Gastroesophageal sphincter (tissue), 4 donors: ENCODE data around the gene FAM114A1. TPM values are rescaled to one million over a fixed set of nuclear protein-coding genes. Genes with fewer than 3 reads are reported as not detected.
"Not testable (repeated sequence)": the region's sequence is repeated elsewhere in the genome, so short reads cannot be mapped to it uniquely, and the experiment has no call there.

ENCODE experiments used
- ATAC-seq: fragments of 150-250 bp; one replicate; pipeline ENCODE4 v1.9.1; 2016; ENCODE audit warnings: mild to moderate bottlenecking, moderate library complexity
- H3K27ac ChIP-seq, 4 donors: fragments of 200-600 bp; sonication (generic) in 3 of 4; 1 replicate in 3 of 4; 2 replicates in 1 of 4; pipeline ENCODE4 v1.5.1; 2016 to 2019
- H3K27me3 ChIP-seq: fragments of 200-600 bp; sonication (generic); one replicate; pipeline ENCODE4 v1.5.1; 2019
- H3K36me3 ChIP-seq, 2 donors: fragments of 200-600 bp; sonication (generic); one replicate each; pipeline ENCODE4 v1.5.1; 2019; ENCODE audit warnings: control low read depth in 1 of 2
- H3K4me1 ChIP-seq, 3 donors: fragments of 200-600 bp; sonication (generic); 1 replicate in 2 of 3; 2 replicates in 1 of 3; pipeline ENCODE4 v1.5.1; 2016 to 2019; ENCODE audit warnings: control low read depth in 2 of 3
- H3K4me3 ChIP-seq, 2 donors: fragments of 200-600 bp; sonication (generic); one replicate each; pipeline ENCODE4 v1.5.1; 2019; ENCODE audit warnings: mild to moderate bottlenecking in 1 of 2, moderate library complexity in 1 of 2
- H3K9me3 ChIP-seq, 3 donors: fragments of 200-600 bp; sonication (generic); one replicate each; pipeline ENCODE4 v1.5.1; 2017 to 2019; ENCODE audit warnings: control low read depth in 2 of 3
- CTCF ChIP-seq, 4 experiments: fragments of 200-600 bp in 2 of 4; fragments of 450-650 bp in 2 of 4; sonication (generic) in 1 of 4; IDR thresholded peaks; one replicate each; pipeline ENCODE4 v1.5.1; 2017 to 2019; ENCODE audit warnings: antibody characterized with exemption in 4 of 4, mild to moderate bottlenecking in 2 of 4, moderate library complexity in 2 of 4
- EP300 ChIP-seq: sonication (generic); formaldehyde crosslinking; IDR thresholded peaks from one replicate; pipeline ENCODE4 v1.6.1; 2017; ENCODE audit warnings: antibody characterized with exemption, mild to moderate bottlenecking
- POLR2A ChIP-seq, 2 donors: fragments of 450-650 bp; IDR thresholded peaks; one replicate each; pipeline ENCODE4 v1.6.1; 2017; ENCODE audit warnings: antibody characterized with exemption in 2 of 2, mild to moderate bottlenecking in 2 of 2, moderate library complexity in 1 of 2
- POLR2AphosphoS5 ChIP-seq: sonication (generic); formaldehyde crosslinking; IDR thresholded peaks from one replicate; pipeline ENCODE4 v1.6.1; 2017; ENCODE audit warnings: antibody characterized with exemption
- WGBS, 2 donors: methylation state at CpG; one replicate each; pipeline ENCODE4 v1.1.5; 2018; ENCODE audit warnings: low coverage in 1 of 2; 5-methylcytosine and 5-hydroxymethylcytosine counted together
- total RNA-seq, 4 donors: library from RNA; depleted of rRNA; stranded (reverse); fragments of >200 nt; gene quantifications; one replicate each; pipeline ENCODE4 v1.1.0, GENCODE V29; 2016

The FAM114A1 gene
- total RNA-seq, 4 donors from 2014 or later, result 90.0 to 155 (median 98.4) TPM

- WGBS, 2 donors, result 74 to 92% methylated on average over 4 of the region's 4 CpGs
- Histone ChIP-seq H3K4me1 (peaks cover 0 to 22% (median 0%) of the 10 kb centered on the region in 3 donors), H3K4me3 (no peak overlapping the region), H3K36me3 (no peaks in the 10 kb centered on the region), H3K9me3 (no peaks in the 10 kb centered on the region), H3K27me3 (no peaks in the 10 kb centered on the region), H3K27ac (no peak overlapping the region)
- no peak for ATAC-seq
- TF ChIP-seq CTCF (IDR thresholded peaks at IDR 0.05) (no peak), EP300 (no peak), POLR2A (IDR thresholded peaks at IDR 0.05) (no peak), POLR2AphosphoS5 (no peak)
Observed at GRCh38 chr4:38958453-38959190, 91.0 kb downstream of the FAM114A1 start.

GRCh38 chr4:38959248-38959647 lies 91.6 kb downstream of the FAM114A1 start:
- 100% methylated on average over 1 to 2 of the region's 5 CpGs for WGBS, 2 donors
- not testable (repeated sequence) for H3K27me3 ChIP-seq, H3K9me3 ChIP-seq, ATAC-seq, H3K4me3 ChIP-seq, H3K27ac ChIP-seq, H3K36me3 ChIP-seq
- peaks cover 0 to 22% (median 0%) of the 10 kb centered on the region in 3 donors for H3K4me1 ChIP-seq

- TF ChIP-seq POLR2A (IDR thresholded peaks at IDR 0.05) (no peak), CTCF (IDR thresholded peaks at IDR 0.05) (no peak), POLR2AphosphoS5 (no peak), EP300 (no peak)
- WGBS, 2 donors, result 83 to 93% methylated on average over 7 to 10 of the region's 11 CpGs
- Histone ChIP-seq H3K4me1 (peaks cover 0 to 5% (median 0%) of the 10 kb centered on the region in 3 donors), H3K27me3 (no peaks in the 10 kb centered on the region), H3K27ac (no peak overlapping the region), H3K9me3 (no peaks in the 10 kb centered on the region), H3K4me3 (no peak overlapping the region), H3K36me3 (no peaks in the 10 kb centered on the region)
- ATAC-seq, result no peak
Observed at GRCh38 chr4:38964942-38965775, 97.6 kb downstream of the FAM114A1 start.

- Histone ChIP-seq H3K4me3 (no peak overlapping the region), H3K4me1 (peaks cover 0 to 5% (median 0%) of the 10 kb centered on the region in 3 donors), H3K27me3 (no peaks in the 10 kb centered on the region), H3K9me3 (no peaks in the 10 kb centered on the region), H3K36me3 (no peaks in the 10 kb centered on the region), H3K27ac (no peak overlapping the region)
- 89 to 95% methylated on average over 3 of the region's 3 CpGs for WGBS, 2 donors
- no peak for ATAC-seq
- TF ChIP-seq CTCF (IDR thresholded peaks at IDR 0.05) (no peak), EP300 (no peak), POLR2A (IDR thresholded peaks at IDR 0.05) (no peak), POLR2AphosphoS5 (no peak)
Observed at GRCh38 chr4:38965866-38966265, 98.3 kb downstream of the FAM114A1 start.

GRCh38 chr4:38967260-38968095 lies 99.9 kb downstream of the FAM114A1 start:
- H3K27ac ChIP-seq, result peak overlapping the region in 2 of 4 donors; percentile 10 to 53
- TF ChIP-seq POLR2A (IDR thresholded peaks at IDR 0.05) (no peak), POLR2AphosphoS5 (peak; percentile 35)
- 58 to 60% methylated on average over 7 of the region's 7 CpGs for WGBS, 2 donors
- peak; percentile 86 for ATAC-seq
- no peaks in the 10 kb centered on the region for H3K9me3 ChIP-seq
- H3K4me1 ChIP-seq, result peaks cover 0 to 5% (median 0%) of the 10 kb centered on the region in 3 donors
- H3K36me3 ChIP-seq, result no peaks in the 10 kb centered on the region
- no peak overlapping the region for H3K4me3 ChIP-seq
- H3K27me3 ChIP-seq, result no peaks in the 10 kb centered on the region
